ENCODE measurements around the gene DKKL1. TPM values are rescaled to one million over a fixed set of nuclear protein-coding genes. Genes with fewer than 3 reads are reported as not detected.

DKKL1 gene
- total and polyA plus RNA-seq, 2 experiments from 2014 or later = 0.76 to 2.9 TPM

- peak; percentile 37 for ATAC-seq
- Mint-ChIP-seq H3K27ac (no peak overlapping the region), H3K27me3 (ENCODE audit: insufficient read depth, low read depth, poor library complexity) (peaks cover 21% of the 10 kb centered on the region), H3K4me3 (no peak overlapping the region), H3K36me3 (ENCODE audit: low read depth) (no peaks in the 10 kb centered on the region; the same call in 2 of the 3 replicates), H3K4me1 (peaks cover 46% of the 10 kb centered on the region), H3K9me3 (no peaks in the 10 kb centered on the region; the same call in 2 of the 3 replicates)
- H3K4me3 ChIP-seq = no peak overlapping the region
- H3K27ac ChIP-seq (ENCODE audit: low read depth) = no peak overlapping the region
- no peak for DNase-seq (ENCODE audit: low spot score)
- peaks cover 4% of the 10 kb centered on the region; the same call in 1 of the 2 replicates for H4K20me1 ChIP-seq (replicated peaks; ENCODE audit: insufficient read depth)
- no peaks in the 10 kb centered on the region for H3K36me3 ChIP-seq (ENCODE audit: insufficient read depth)
- peaks cover 9% of the 10 kb centered on the region for H3K27me3 ChIP-seq (ENCODE audit: insufficient read depth)
- H3K4me2 ChIP-seq = no peak overlapping the region
- no peak for TF ChIP-seq REST (IDR thresholded peaks at IDR 0.05; ENCODE audit: unreplicated experiment)
- TF ChIP-seq, protein P1, sequence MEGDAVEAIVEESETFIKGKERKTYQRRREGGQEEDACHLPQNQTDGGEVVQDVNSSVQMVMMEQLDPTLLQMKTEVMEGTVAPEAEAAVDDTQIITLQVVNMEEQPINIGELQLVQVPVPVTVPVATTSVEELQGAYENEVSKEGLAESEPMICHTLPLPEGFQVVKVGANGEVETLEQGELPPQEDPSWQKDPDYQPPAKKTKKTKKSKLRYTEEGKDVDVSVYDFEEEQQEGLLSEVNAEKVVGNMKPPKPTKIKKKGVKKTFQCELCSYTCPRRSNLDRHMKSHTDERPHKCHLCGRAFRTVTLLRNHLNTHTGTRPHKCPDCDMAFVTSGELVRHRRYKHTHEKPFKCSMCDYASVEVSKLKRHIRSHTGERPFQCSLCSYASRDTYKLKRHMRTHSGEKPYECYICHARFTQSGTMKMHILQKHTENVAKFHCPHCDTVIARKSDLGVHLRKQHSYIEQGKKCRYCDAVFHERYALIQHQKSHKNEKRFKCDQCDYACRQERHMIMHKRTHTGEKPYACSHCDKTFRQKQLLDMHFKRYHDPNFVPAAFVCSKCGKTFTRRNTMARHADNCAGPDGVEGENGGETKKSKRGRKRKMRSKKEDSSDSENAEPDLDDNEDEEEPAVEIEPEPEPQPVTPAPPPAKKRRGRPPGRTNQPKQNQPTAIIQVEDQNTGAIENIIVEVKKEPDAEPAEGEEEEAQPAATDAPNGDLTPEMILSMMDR (conservative IDR thresholded peaks at IDR 0.05; ENCODE audit: low read depth in 2 of 2) = peak; percentile 35 to 75
- H3F3A ChIP-seq (replicated peaks; ENCODE audit: low read depth) = peaks cover 9% of the 10 kb centered on the region
- no peaks in the 10 kb centered on the region for H3K9me2 ChIP-seq (ENCODE audit: insufficient read depth)
- H3K79me2 ChIP-seq (replicated peaks; ENCODE audit: insufficient read depth) = no peaks in the 10 kb centered on the region
- peaks cover 16% of the 10 kb centered on the region for H3K4me1 ChIP-seq (ENCODE audit: insufficient read depth)
- peak overlapping the region; percentile 59; the same call in 1 of the 2 replicates for H2AFZ ChIP-seq
Observed at GRCh38 chr19:49417088-49417487, 53.4 kb downstream of the DKKL1 start.

DNA sequence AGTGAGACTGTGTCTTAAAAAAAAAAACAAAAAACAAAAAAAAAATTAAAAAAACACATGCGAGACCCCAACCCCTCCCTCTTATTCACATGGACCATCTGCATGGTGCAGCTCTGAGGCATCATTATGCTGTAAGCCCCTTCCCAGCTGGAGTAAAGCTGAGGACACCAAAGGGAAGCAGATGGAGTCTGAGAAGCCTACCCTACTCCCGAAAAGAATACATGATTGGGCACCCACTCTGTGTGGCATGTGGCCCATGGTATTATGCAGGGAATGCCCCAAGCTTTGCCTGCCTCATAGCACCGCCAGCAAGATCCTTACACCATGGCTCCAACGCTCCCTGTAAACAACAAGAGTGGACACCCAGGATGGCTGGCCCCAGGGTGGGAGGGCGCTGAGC, 54.8 kb downstream of the DKKL1 start:
- peaks cover 32% of the 10 kb centered on the region for H3K27me3 Mint-ChIP-seq (ENCODE audit: insufficient read depth, low read depth, poor library complexity)
- Histone ChIP-seq H3K79me2 (replicated peaks; ENCODE audit: insufficient read depth) (no peaks in the 10 kb centered on the region), H3K4me2 (no peak overlapping the region), H3K27ac (ENCODE audit: low read depth) (no peak overlapping the region), H3K9me2 (ENCODE audit: insufficient read depth) (no peaks in the 10 kb centered on the region), H3K4me1 (ENCODE audit: insufficient read depth) (peaks cover 25% of the 10 kb centered on the region), H4K20me1 (replicated peaks; ENCODE audit: insufficient read depth) (peaks cover 4% of the 10 kb centered on the region; the same call in 1 of the 2 replicates), H3K4me3 (no peak overlapping the region), H2AFZ (no peak overlapping the region), H3K27me3 (ENCODE audit: insufficient read depth) (peaks cover 23% of the 10 kb centered on the region), H3F3A (replicated peaks; ENCODE audit: low read depth) (peaks cover 15% of the 10 kb centered on the region), H3K36me3 (ENCODE audit: insufficient read depth) (no peaks in the 10 kb centered on the region)
- peaks cover 51% of the 10 kb centered on the region for H3K4me1 Mint-ChIP-seq
- H3K36me3 Mint-ChIP-seq (ENCODE audit: low read depth) = no peaks in the 10 kb centered on the region; the same call in 2 of the 3 replicates
- no peak for DNase-seq (ENCODE audit: low spot score)
- H3K9me3 Mint-ChIP-seq = peaks cover under 1% of the 10 kb centered on the region
- no peak overlapping the region for H3K27ac Mint-ChIP-seq
- no peak overlapping the region for H3K4me3 Mint-ChIP-seq
- no peak for ATAC-seq
- TF ChIP-seq ZNF462 (CRISPR knock-in tag; IDR thresholded peaks at IDR 0.05) (no peak), ETS1 (IDR thresholded peaks at IDR 0.05) (no peak), EZH2phosphoT487 (IDR thresholded peaks at IDR 0.05; ENCODE audit: unreplicated experiment) (no peak), STAT1 (IDR thresholded peaks at IDR 0.05; ENCODE audit: unreplicated experiment) (no peak), EZH2 (IDR thresholded peaks at IDR 0.05; ENCODE audit: low read depth, unreplicated experiment) (no peak), NANOG (IDR thresholded peaks at IDR 0.05; ENCODE audit: borderline replicate concordance) (no peak), ZNF331 (CRISPR knock-in tag; IDR thresholded peaks at IDR 0.05; ENCODE audit: low read depth) (no peak)

Measured in GM23338 (cell line).